ENCODE results near the gene HSP90AA1.

- TF ChIP-seq CTCF (conservative IDR thresholded peaks at IDR 0.05; ENCODE audit: low read depth in 2 of 2) (no peak), POLR2AphosphoS5 (IDR thresholded peaks at IDR 0.05; ENCODE audit: low read depth) (no peak), ZNF462 (CRISPR knock-in tag; IDR thresholded peaks at IDR 0.05) (no peak), REST (IDR thresholded peaks at IDR 0.05; ENCODE audit: unreplicated experiment) (no peak), EZH2 (IDR thresholded peaks at IDR 0.05; ENCODE audit: low read depth, unreplicated experiment) (no peak), EZH2phosphoT487 (IDR thresholded peaks at IDR 0.05; ENCODE audit: unreplicated experiment) (no peak), STAT1 (IDR thresholded peaks at IDR 0.05; ENCODE audit: unreplicated experiment) (no peak), ZNF331 (CRISPR knock-in tag; IDR thresholded peaks at IDR 0.05; ENCODE audit: low read depth) (no peak), CREB1 (CRISPR knock-in tag; IDR thresholded peaks at IDR 0.05; ENCODE audit: low read depth) (no peak), JUNB (IDR thresholded peaks at IDR 0.05; ENCODE audit: unreplicated experiment) (no peak), ETS1 (IDR thresholded peaks at IDR 0.05) (no peak), ZNF114 (CRISPR knock-in tag; IDR thresholded peaks at IDR 0.05) (no peak), NANOG (IDR thresholded peaks at IDR 0.05; ENCODE audit: borderline replicate concordance) (no peak)
Measured at GRCh38 chr14:102035914-102036313, 50.9 kb downstream of the HSP90AA1 start.

All from GM23338 (cell line).